CD4-positive, CD25-positive, alpha-beta regulatory T cell (primary cell): Measurements from ENCODE around the gene APOA1. TPM values are rescaled to one million over a fixed set of nuclear protein-coding genes. Genes with fewer than 3 reads are reported as not detected.

Experiments used
- ATAC-seq, 2 donors: fragments of 150-1000 bp; cut with Tn5 transposase; one replicate each; pipeline ENCODE4 v1.10.0; 2021; ENCODE audit warnings: low read depth in 2 of 2, moderate number of reproducible peaks in 2 of 2, moderate library complexity in 1 of 2
- DNase-seq, 3 donors: peaks; one replicate each; pipeline versions ENCODE4 v3.0.0 to v3.0.0-alpha.2; 2012 to 2022; ENCODE audit warnings: mixed read lengths in 1 of 3
- H3K27ac ChIP-seq: one replicate; pipeline ENCODE4 v1.7.0; 2013; ENCODE audit warnings: mild to moderate bottlenecking, low read length; ENCODE audit not compliant: insufficient read depth, poor library complexity, severe bottlenecking
- H3K27me3 ChIP-seq: one replicate; pipeline ENCODE4 v1.7.0; 2013; ENCODE audit warnings: low read length; ENCODE audit not compliant: control insufficient read depth, insufficient read depth
- H3K36me3 ChIP-seq: one replicate; pipeline ENCODE4 v1.7.0; 2013; ENCODE audit warnings: mild to moderate bottlenecking, low read length, moderate library complexity; ENCODE audit not compliant: control insufficient read depth, insufficient read depth
- H3K4me1 ChIP-seq: 2 replicates; pipeline ENCODE4 v1.7.0; 2013; ENCODE audit warnings: mild to moderate bottlenecking, low read length; ENCODE audit not compliant: insufficient read depth, control insufficient read depth, poor library complexity, severe bottlenecking
- H3K4me3 ChIP-seq: one replicate; pipeline ENCODE4 v1.7.0; 2013; ENCODE audit warnings: low read depth, mild to moderate bottlenecking, low read length, moderate library complexity
- H3K9me3 ChIP-seq, 2 experiments: 1 replicate in 1 of 2; 2 replicates in 1 of 2; pipeline ENCODE4 v1.7.0; 2013; ENCODE audit warnings: low read length in 2 of 2, mild to moderate bottlenecking in 1 of 2, moderate library complexity in 1 of 2; ENCODE audit not compliant: control insufficient read depth in 2 of 2
- H3K27ac Mint-ChIP-seq, 3 donors: one replicate each; pipeline ENCODE4 v1.8.0; 2020 to 2022; ENCODE audit warnings: mild to moderate bottlenecking in 3 of 3, mixed read lengths in 3 of 3, moderate library complexity in 2 of 3
- H3K27me3 Mint-ChIP-seq: one replicate; pipeline ENCODE4 v1.8.0; 2022; ENCODE audit warnings: mild to moderate bottlenecking, mixed read lengths
- H3K36me3 Mint-ChIP-seq: one replicate; pipeline ENCODE4 v1.8.0; 2020; ENCODE audit warnings: mixed read lengths
- H3K4me1 Mint-ChIP-seq, 4 donors: one replicate each; pipeline ENCODE4 v1.8.0; 2020 to 2022; ENCODE audit warnings: mixed read lengths in 4 of 4, mild to moderate bottlenecking in 1 of 4
- H3K4me3 Mint-ChIP-seq, 4 donors: one replicate each; pipeline ENCODE4 v1.8.0; 2020 to 2022; ENCODE audit warnings: mild to moderate bottlenecking in 4 of 4, mixed read lengths in 4 of 4, moderate library complexity in 3 of 4
- H3K9me3 Mint-ChIP-seq, 7 donors: one replicate each; pipeline ENCODE4 v1.8.0; 2020 to 2022; ENCODE audit warnings: mixed read lengths in 7 of 7, mild to moderate bottlenecking in 3 of 7, moderate library complexity in 2 of 7
- polyA plus RNA-seq, 4 donors: library from polyadenylated mRNA; unstranded; fragments of 300-500 nt; fragmentation: Illumina TruSeq; gene quantifications; one replicate each; pipeline ENCODE4 v1.2.3, GENCODE V29; 2021
- total RNA-seq: library from RNA; stranded (reverse); gene quantifications from one replicate; pipeline ENCODE4 v1.2.3, GENCODE V29; 2022

Gene APOA1
- total and polyA plus RNA-seq, 5 donors from 2014 or later = 0.34 TPM; not detected in 4

- no peak overlapping the region for H3K27ac ChIP-seq
- H3K36me3 Mint-ChIP-seq = peaks cover 43% of the 10 kb centered on the region
- H3K4me1 Mint-ChIP-seq = peaks cover 19 to 56% (median 47%) of the 10 kb centered on the region in 4 donors
Measured at GRCh38 chr11:116857316-116857715, 19.9 kb upstream of the APOA1 start.

GRCh38 chr11:116856423-116856822 lies 19.0 kb upstream of the APOA1 start:
- peaks cover 38% of the 10 kb centered on the region for H3K36me3 ChIP-seq
- peaks cover 25 to 65% (median 51%) of the 10 kb centered on the region in 4 donors for H3K4me1 Mint-ChIP-seq

More at GRCh38 chr11:116857316-116857715, 19.9 kb upstream of the APOA1 start:
- Histone ChIP-seq H3K4me3 (no peak overlapping the region), H3K36me3 (peaks cover 47% of the 10 kb centered on the region), H3K9me3 (no peaks in the 10 kb centered on the region), H3K4me1 (peaks cover 44% of the 10 kb centered on the region), H3K27me3 (no peaks in the 10 kb centered on the region)
- ATAC-seq (no peak), DNase-seq (no peak)
- Mint-ChIP-seq H3K27ac (peak overlapping the region; percentile 69 to 94 (median 92)), H3K4me3 (no peak overlapping the region), H3K27me3 (no peaks in the 10 kb centered on the region), H3K9me3 (no peaks in the 10 kb centered on the region)

GRCh38 chr11:116855413-116855812 lies 18.0 kb upstream of the APOA1 start:
- Mint-ChIP-seq H3K9me3 (no peaks in the 10 kb centered on the region), H3K4me3 (peak overlapping the region in 3 of 4 donors; percentile 37 to 67 (median 55)), H3K36me3 (peaks cover 26% of the 10 kb centered on the region), H3K27me3 (no peaks in the 10 kb centered on the region), H3K27ac (peak overlapping the region; percentile 92 to 98 (median 94)), H3K4me1 (peaks cover 21 to 74% (median 59%) of the 10 kb centered on the region in 4 donors)
- H3K27ac ChIP-seq = peak overlapping the region; percentile 85
- peaks cover 63% of the 10 kb centered on the region for H3K4me1 ChIP-seq
- H3K36me3 ChIP-seq = peaks cover 28% of the 10 kb centered on the region
- H3K27me3 ChIP-seq = no peaks in the 10 kb centered on the region
- no peaks in the 10 kb centered on the region for H3K9me3 ChIP-seq
- H3K4me3 ChIP-seq = peak overlapping the region; percentile 61
- ATAC-seq = no peak
- peak in 1 of 3 donors; percentile 61 for DNase-seq

More at GRCh38 chr11:116856423-116856822, 19.0 kb upstream of the APOA1 start:
- DNase-seq (no peak), ATAC-seq (no peak)
- Mint-ChIP-seq H3K27me3 (no peaks in the 10 kb centered on the region), H3K27ac (peak overlapping the region; percentile 6 to 94 (median 92)), H3K4me3 (peak overlapping the region; percentile 4 to 70 (median 46)), H3K9me3 (no peaks in the 10 kb centered on the region), H3K36me3 (peaks cover 36% of the 10 kb centered on the region)
- no peak overlapping the region for H3K4me3 ChIP-seq
- peaks cover 52% of the 10 kb centered on the region for H3K4me1 ChIP-seq
- H3K9me3 ChIP-seq = no peaks in the 10 kb centered on the region
- peak overlapping the region; percentile 85 for H3K27ac ChIP-seq
- H3K27me3 ChIP-seq = no peaks in the 10 kb centered on the region

GRCh38 chr11:116853461-116854073 lies 16.1 kb upstream of the APOA1 start:
- Mint-ChIP-seq H3K27ac (peak overlapping the region; percentile 92 to 98 (median 94)), H3K36me3 (peaks cover 23% of the 10 kb centered on the region), H3K4me3 (peak overlapping the region; percentile 19 to 84 (median 62)), H3K27me3 (no peaks in the 10 kb centered on the region), H3K4me1 (peaks cover 27 to 84% (median 65%) of the 10 kb centered on the region in 4 donors), H3K9me3 (no peaks in the 10 kb centered on the region)
- ATAC-seq (peak; percentile 99 to 100), DNase-seq (peak; percentile 44 to 96 (median 86))
- Histone ChIP-seq H3K4me1 (peaks cover 63% of the 10 kb centered on the region), H3K27ac (peak overlapping the region; percentile 85), H3K4me3 (peak overlapping the region; percentile 80), H3K27me3 (no peaks in the 10 kb centered on the region), H3K36me3 (peaks cover 23% of the 10 kb centered on the region), H3K9me3 (no peaks in the 10 kb centered on the region)

- peak overlapping the region; percentile 92 to 98 (median 94) for H3K27ac Mint-ChIP-seq
- peak overlapping the region; percentile 19 to 84 (median 62) for H3K4me3 Mint-ChIP-seq
- no peaks in the 10 kb centered on the region for H3K27me3 Mint-ChIP-seq
- Histone ChIP-seq H3K36me3 (peaks cover 17% of the 10 kb centered on the region), H3K27ac (peak overlapping the region; percentile 85), H3K27me3 (no peaks in the 10 kb centered on the region), H3K9me3 (no peaks in the 10 kb centered on the region), H3K4me3 (peak overlapping the region; percentile 80), H3K4me1 (peaks cover 63% of the 10 kb centered on the region)
- H3K36me3 Mint-ChIP-seq = peaks cover 17% of the 10 kb centered on the region
- no peaks in the 10 kb centered on the region for H3K9me3 Mint-ChIP-seq
- ATAC-seq (no peak), DNase-seq (peak in 1 of 3 donors; percentile 31)
- peaks cover 27 to 79% (median 65%) of the 10 kb centered on the region in 4 donors for H3K4me1 Mint-ChIP-seq
Measured at GRCh38 chr11:116852261-116853031, 15.0 kb upstream of the APOA1 start.

- Histone ChIP-seq H3K27ac (peak overlapping the region; percentile 85), H3K4me1 (peaks cover 62% of the 10 kb centered on the region), H3K4me3 (peak overlapping the region; percentile 80), H3K36me3 (peaks cover 24% of the 10 kb centered on the region), H3K27me3 (no peaks in the 10 kb centered on the region), H3K9me3 (no peaks in the 10 kb centered on the region)
- H3K27ac Mint-ChIP-seq = peak overlapping the region; percentile 92 to 98 (median 94)
- peak overlapping the region; percentile 57 to 84 (median 72) for H3K4me3 Mint-ChIP-seq
- peaks cover 19% of the 10 kb centered on the region for H3K36me3 Mint-ChIP-seq
- no peak for ATAC-seq
- peaks cover 27 to 73% (median 60%) of the 10 kb centered on the region in 4 donors for H3K4me1 Mint-ChIP-seq
- no peaks in the 10 kb centered on the region for H3K9me3 Mint-ChIP-seq
- H3K27me3 Mint-ChIP-seq = no peaks in the 10 kb centered on the region
- peak in 2 of 3 donors; percentile 27 to 80 for DNase-seq
Measured at GRCh38 chr11:116851626-116852025, 14.2 kb upstream of the APOA1 start.

- Histone ChIP-seq H3K4me1 (peaks cover 41% of the 10 kb centered on the region), H3K9me3 (no peaks in the 10 kb centered on the region), H3K27ac (no peak overlapping the region), H3K36me3 (peaks cover 42% of the 10 kb centered on the region), H3K27me3 (no peaks in the 10 kb centered on the region), H3K4me3 (no peak overlapping the region)
- DNase-seq = no peak
- H3K36me3 Mint-ChIP-seq = peaks cover 39% of the 10 kb centered on the region
- no peaks in the 10 kb centered on the region for H3K9me3 Mint-ChIP-seq
- H3K4me3 Mint-ChIP-seq = no peak overlapping the region
- peak overlapping the region in 2 of 3 donors; percentile 36 to 88 for H3K27ac Mint-ChIP-seq
- no peak for ATAC-seq
- H3K27me3 Mint-ChIP-seq = no peaks in the 10 kb centered on the region
- peaks cover 27 to 52% (median 44%) of the 10 kb centered on the region in 4 donors for H3K4me1 Mint-ChIP-seq
Measured at GRCh38 chr11:116849486-116849885, 12.1 kb upstream of the APOA1 start.
